ENCODE data around the gene OR51A4. TPM values are rescaled to one million over a fixed set of nuclear protein-coding genes. Genes with fewer than 3 reads are reported as not detected.

The OR51A4 gene, protein sequence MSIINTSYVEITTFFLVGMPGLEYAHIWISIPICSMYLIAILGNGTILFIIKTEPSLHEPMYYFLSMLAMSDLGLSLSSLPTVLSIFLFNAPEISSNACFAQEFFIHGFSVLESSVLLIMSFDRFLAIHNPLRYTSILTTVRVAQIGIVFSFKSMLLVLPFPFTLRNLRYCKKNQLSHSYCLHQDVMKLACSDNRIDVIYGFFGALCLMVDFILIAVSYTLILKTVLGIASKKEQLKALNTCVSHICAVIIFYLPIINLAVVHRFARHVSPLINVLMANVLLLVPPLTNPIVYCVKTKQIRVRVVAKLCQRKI
- total RNA-seq, result not detected in 2 replicates

DNA sequence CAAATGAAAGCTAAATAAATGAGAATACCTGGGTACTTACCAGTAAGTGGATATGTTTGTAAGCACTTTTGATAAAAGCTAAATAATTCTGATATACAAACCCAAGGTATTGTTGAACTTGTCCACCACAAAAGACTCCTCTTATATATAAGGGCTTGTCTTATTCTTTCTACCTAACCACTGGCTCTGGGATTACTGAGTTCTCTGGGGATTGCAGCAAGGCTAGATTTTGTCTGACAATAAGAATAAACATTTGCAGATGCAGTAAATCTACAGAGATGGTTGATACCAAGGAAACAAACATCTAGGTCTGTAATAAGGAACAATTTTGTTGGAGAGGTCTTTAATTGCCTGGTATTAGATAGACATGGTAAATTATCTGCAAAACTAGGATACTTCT lies at the start of gene OR51A4:
OR51A4 (minus strand) TSS at position 101 of the 400 bp plus-strand sequence. CDS start 505 bp downstream, outside the sequence.

DNA sequence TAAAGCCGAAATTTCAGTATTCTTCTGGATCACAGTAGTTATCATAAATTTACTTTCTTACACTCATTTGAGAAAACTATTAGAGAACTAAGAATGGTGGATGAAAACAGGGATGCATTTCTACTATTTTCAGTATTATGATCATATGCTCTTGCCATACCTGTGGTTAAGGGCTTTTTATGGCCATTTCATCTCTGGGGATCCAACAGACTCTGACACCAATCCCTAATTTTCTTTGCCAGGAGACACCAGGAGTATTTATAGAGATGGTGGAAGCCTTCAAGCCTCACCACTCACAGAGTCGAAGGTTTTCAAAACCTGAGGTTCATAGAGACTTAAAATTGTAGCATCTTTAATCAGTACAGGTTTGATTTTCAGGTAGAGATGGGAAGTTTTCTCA lies 47.1 kb upstream of the OR51A4 start, which contains the start of gene OR51L1:
OR51L1 (plus strand) TSS at position 301 of the 400 bp plus-strand sequence. CDS start 4,132 bp downstream, outside the sequence.

DNA sequence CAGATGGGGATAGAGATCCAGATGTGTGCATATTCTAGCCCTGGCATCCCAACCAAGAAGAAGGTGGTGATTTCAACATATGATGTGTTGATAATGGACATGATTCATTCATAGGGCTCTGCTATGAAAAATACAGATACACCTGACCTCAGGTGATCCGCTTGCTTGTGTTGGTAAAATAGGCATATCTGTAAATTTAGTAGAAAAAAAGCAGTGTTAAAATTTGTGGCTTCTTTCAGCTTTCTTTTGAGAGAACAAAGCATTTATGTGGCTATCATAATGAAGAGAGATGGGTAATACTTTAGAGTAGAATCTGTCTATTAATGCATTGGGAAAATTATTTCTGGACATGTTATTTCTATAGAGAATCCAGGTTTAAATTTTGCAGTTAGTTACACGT lies 8.2 kb upstream of the OR51A4 start, which contains the start of gene OR51A2:
OR51A2 (minus strand) TSS at position 101 of the 400 bp plus-strand sequence; CDS start at position 101, 0 bp downstream.

DNA sequence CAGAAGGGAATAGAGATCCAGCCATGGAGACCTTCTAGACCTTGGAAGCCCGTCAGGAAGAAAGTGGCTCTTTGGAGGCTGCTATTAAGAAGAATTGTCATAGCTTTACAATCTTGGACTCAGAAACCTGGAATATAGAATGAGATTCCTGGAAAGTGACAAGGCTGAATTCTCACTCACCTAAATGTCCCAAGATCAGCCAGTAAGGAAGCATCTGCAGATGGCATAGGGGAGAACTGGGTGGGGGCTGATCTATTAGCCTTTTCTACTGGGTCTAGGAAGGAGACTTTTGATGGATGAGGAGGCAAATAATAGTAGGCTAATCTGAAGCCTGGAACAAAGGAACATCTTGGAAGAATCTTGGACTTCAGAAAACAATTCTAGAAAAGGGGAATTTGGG lies 23.2 kb downstream of the OR51A4 start, which contains the start of gene OR51G1:
OR51G1 (minus strand) TSS at position 101 of the 400 bp plus-strand sequence; CDS start at position 101, 0 bp downstream.

DNA sequence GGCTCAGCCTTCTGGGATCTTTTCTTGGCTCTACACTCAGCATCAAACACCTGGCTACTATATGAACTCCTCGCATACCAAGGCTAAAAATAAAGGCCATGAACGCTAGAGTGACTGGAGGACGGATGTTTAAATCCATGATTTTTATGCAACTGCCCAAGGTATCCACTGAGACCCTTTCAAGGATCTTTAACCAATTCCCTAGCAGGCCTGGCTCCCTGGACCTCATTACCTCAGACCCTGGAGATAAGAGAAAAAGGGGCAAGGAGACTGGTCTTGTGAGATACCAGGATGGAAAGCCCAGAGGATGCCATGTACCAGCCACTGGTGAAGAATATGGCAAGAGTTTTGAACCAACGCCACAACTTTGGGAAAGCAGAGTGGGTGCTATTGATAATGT lies 28.2 kb downstream of the OR51A4 start, which contains the start of gene OR51G2:
OR51G2 (minus strand) TSS at position 101 of the 400 bp plus-strand sequence. CDS start 3,687 bp downstream, outside the sequence.

DNA sequence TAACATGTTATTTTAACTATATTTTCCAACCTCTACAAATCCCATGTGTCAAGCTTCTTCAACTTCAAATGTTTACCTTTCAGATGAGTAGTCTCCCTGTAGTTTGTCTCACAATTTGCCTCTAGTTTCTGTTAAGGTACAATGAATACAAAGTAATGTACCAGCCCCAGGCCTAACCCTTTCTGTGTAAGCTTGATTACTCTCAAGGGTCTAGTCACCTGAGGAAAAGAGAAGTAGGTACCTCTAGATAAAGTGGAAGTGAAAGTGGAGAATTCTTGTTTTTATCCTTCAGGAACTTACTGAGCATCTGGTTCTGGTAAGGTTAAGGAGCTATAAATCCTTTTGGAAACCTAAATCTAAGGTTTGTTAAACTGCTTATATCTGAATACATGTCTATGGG lies 43.9 kb downstream of the OR51A4 start, which contains the start of gene OR51A7:
OR51A7 (plus strand) TSS at position 300 of the 400 bp plus-strand sequence. CDS start 3,587 bp downstream, outside the sequence.

Other genes starting within 250 kb of the OR51A4 start
- gene OR51E2, start 249.8 kb downstream of the OR51A4 start, total RNA-seq, result not detected in 2 replicates
- not detected in 2 replicates for gene MMP26, start 242.8 kb downstream of the OR51A4 start, total RNA-seq
- not detected in 2 replicates for gene OR51F1, start 177.7 kb downstream of the OR51A4 start, total RNA-seq
- gene OR52R1, start 143.2 kb downstream of the OR51A4 start, total RNA-seq, result not detected in 2 replicates
- not detected in 2 replicates for gene OR51F2, start 126.3 kb downstream of the OR51A4 start, total RNA-seq
- gene OR51S1, start 98.4 kb downstream of the OR51A4 start, total RNA-seq, result not detected in 2 replicates
- gene OR51T1, start 65.7 kb downstream of the OR51A4 start, total RNA-seq, result not detected in 2 replicates
- not detected in 2 replicates for gene OR51A7, start 43.8 kb downstream of the OR51A4 start, total RNA-seq
- not detected in 2 replicates for gene OR51G2, start 28.3 kb downstream of the OR51A4 start, total RNA-seq
- gene OR51G1, start 23.3 kb downstream of the OR51A4 start, total RNA-seq, result not detected in 2 replicates
- gene OR51A2, start 8.1 kb upstream of the OR51A4 start, total RNA-seq, result not detected in 2 replicates
- gene OR51L1, start 47.2 kb upstream of the OR51A4 start, total RNA-seq, result not detected in 2 replicates
- gene OR52J3, start 98.9 kb upstream of the OR51A4 start, total RNA-seq, result not detected in 2 replicates
- gene OR52E2, start 112.0 kb upstream of the OR51A4 start, total RNA-seq, result not detected in 2 replicates
- gene OR52E1, start 122.0 kb upstream of the OR51A4 start, total RNA-seq, result not detected in 2 replicates
- not detected in 2 replicates for gene OR52A5, start 190.8 kb upstream of the OR51A4 start, total RNA-seq
- not detected in 2 replicates for gene OR52A1, start 207.2 kb upstream of the OR51A4 start, total RNA-seq